ENCODE data around the gene COL2A1. TPM values are rescaled to one million over a fixed set of nuclear protein-coding genes. Genes with fewer than 3 reads are reported as not detected.
A peak's percentile ranks its signal among the peaks of the same experiment; 100 is the strongest.

COL2A1 gene
- total RNA-seq, 1 experiment from 2014 or later = 10.8 TPM

DNA sequence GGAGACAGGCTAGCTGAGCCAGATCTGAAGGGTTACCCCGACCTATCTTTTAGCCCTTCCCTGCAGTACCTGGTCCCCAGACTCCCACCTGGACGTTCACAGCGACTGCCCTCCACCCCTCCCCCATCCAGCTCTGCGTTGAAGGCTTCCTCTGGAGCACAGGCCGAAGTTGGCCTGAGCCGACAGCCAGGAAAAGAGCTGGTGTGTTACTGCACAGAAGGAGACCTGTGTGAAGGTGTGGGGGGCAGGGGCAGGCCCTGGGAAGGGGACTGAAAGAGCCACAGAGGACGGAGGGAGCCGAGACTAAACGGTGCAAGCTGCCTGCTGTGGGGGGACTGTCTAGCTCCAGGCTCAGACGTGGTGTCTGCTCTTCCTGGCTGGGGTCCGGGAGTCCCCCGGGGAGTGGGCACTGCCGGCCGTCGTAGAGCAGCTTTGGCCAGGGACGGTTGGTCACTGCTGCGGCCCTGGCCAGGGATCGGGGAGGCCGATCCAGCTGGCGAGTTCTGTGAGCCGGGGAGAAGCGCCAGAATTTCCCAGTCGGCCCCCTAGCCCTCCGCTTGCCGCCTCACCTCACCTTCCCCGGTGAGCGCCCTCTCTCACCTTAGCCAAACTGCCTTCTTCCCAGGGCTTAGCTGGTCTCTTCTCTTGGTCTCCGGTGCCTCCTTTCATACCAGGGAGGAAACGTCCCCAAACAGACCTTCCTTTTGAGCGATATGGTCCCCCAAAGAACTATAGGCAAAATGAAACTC, 899 bp upstream of the COL2A1 start:
- Histone ChIP-seq H3K4me1 (ENCODE audit: insufficient read depth, low read length) (peaks cover 3% of the 10 kb centered on the region), H3K18ac (ENCODE audit: insufficient read length, low read depth, low read length) (no peak overlapping the region), H2BK5ac (ENCODE audit: insufficient read length, low read length) (no peak overlapping the region), H3T11ph (ENCODE audit: low read length) (no peak overlapping the region), H2AFZ (ENCODE audit: low read length) (no peak overlapping the region), H3K27me3 (ENCODE audit: insufficient read depth, low read length) (peaks cover 78% of the 10 kb centered on the region), H2BK20ac (ENCODE audit: low read depth, low read length, poor library complexity, severe bottlenecking) (no peak overlapping the region), H2BK15ac (ENCODE audit: low read depth, low read length) (no peak overlapping the region), H3K23me2 (ENCODE audit: insufficient read length, low read depth, low read length, poor library complexity, severe bottlenecking) (peaks cover 31% of the 10 kb centered on the region), H3K79me1 (ENCODE audit: insufficient read depth, low read depth, low read length, poor library complexity, severe bottlenecking) (no peaks in the 10 kb centered on the region), H4K91ac (ENCODE audit: insufficient read length, low read depth, low read length) (no peak overlapping the region), H3K27ac (ENCODE audit: insufficient read length, low read depth, low read length) (no peak overlapping the region), H3K4me2 (ENCODE audit: insufficient read depth, insufficient read length, low read length) (peak overlapping the region; percentile 69), H3K9me3 (ENCODE audit: control insufficient read depth, low read depth, low read length) (no peaks in the 10 kb centered on the region), H4K8ac (replicated peaks; ENCODE audit: insufficient read length, low read depth, low read length) (no peak overlapping the region), H4K20me1 (ENCODE audit: control insufficient read depth, insufficient read depth, insufficient read length) (peaks cover 3% of the 10 kb centered on the region), H2BK12ac (ENCODE audit: insufficient read length, low read depth, low read length) (no peak overlapping the region), H4K5ac (ENCODE audit: insufficient read length, low read depth, low read length) (no peak overlapping the region), H3K79me2 (ENCODE audit: insufficient read depth, low read length) (no peaks in the 10 kb centered on the region), H3K23ac (ENCODE audit: insufficient read length, low read depth, low read length) (no peak overlapping the region), H2BK120ac (ENCODE audit: low read depth, low read length, poor library complexity, severe bottlenecking) (no peak overlapping the region), H3K9ac (ENCODE audit: extremely low read depth, insufficient read length, low read length) (no peak overlapping the region), H3K56ac (ENCODE audit: insufficient read length, low read depth, low read length) (no peak overlapping the region), H3K4ac (ENCODE audit: low read depth, low read length) (no peak overlapping the region), H2AK5ac (ENCODE audit: insufficient read length, low read length) (no peak overlapping the region), H3K14ac (ENCODE audit: insufficient read depth, low read length) (0 out of 2 replicates have a peak overlapping the region, but pooled peaks have one; percentile 9)
- Mint-ChIP-seq H3K27ac (no peak overlapping the region), H3K27me3 (ENCODE audit: low read depth) (peaks cover 99% of the 10 kb centered on the region), H3K9me3 (peaks cover 0 to 2% of the 10 kb centered on the region in 2 experiments; a peak in 3 of 5 replicates), H3K4me1 (peaks cover 41 to 47% of the 10 kb centered on the region in 2 experiments), H3K4me3 (peak overlapping the region; percentile 61 to 83), H3K36me3 (ENCODE audit: insufficient read depth in 1 of 3, low read depth in 3 of 3) (no peaks in the 10 kb centered on the region)
- DNase-seq = peak; percentile 82
- TF ChIP-seq, protein P1, sequence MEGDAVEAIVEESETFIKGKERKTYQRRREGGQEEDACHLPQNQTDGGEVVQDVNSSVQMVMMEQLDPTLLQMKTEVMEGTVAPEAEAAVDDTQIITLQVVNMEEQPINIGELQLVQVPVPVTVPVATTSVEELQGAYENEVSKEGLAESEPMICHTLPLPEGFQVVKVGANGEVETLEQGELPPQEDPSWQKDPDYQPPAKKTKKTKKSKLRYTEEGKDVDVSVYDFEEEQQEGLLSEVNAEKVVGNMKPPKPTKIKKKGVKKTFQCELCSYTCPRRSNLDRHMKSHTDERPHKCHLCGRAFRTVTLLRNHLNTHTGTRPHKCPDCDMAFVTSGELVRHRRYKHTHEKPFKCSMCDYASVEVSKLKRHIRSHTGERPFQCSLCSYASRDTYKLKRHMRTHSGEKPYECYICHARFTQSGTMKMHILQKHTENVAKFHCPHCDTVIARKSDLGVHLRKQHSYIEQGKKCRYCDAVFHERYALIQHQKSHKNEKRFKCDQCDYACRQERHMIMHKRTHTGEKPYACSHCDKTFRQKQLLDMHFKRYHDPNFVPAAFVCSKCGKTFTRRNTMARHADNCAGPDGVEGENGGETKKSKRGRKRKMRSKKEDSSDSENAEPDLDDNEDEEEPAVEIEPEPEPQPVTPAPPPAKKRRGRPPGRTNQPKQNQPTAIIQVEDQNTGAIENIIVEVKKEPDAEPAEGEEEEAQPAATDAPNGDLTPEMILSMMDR (conservative IDR thresholded peaks at IDR 0.05) = no peak
- no CpG with 5 or more reads among the region's 30 CpGs for WGBS (ENCODE audit: extremely low coverage, insufficient read length, low lambda C conversion rate)

Data from H9 (cell line).